ENCODE measurements around the gene PIGU.

PIGU gene

GRCh38 chr20:34542439-34542838 lies 134.5 kb downstream of the PIGU start:
- TF ChIP-seq CTCF (conservative IDR thresholded peaks at IDR 0.05; ENCODE audit: low read depth), result no peak
- H3K27ac ChIP-seq, result 0 out of 2 replicates have a peak overlapping the region, but pooled peaks have one; percentile 4
- POLR2A ChIA-PET (ENCODE audit: low non-redundant PET), result no interaction called here
- no peak for DNase-seq (ENCODE audit: low spot score)
- CTCF ChIA-PET, result interaction anchor here (0.7 kb wide), 1 partner anchor 39 kb away, joined by 7 read pairs; no protein-coding TSS in a partner anchor

- CTCF ChIA-PET, result interaction anchor here (0.5 to 0.7 kb wide), 2 partner anchors 40 to 285 kb away, joined by 4 to 7 read pairs; no protein-coding TSS in a partner anchor
- DNase-seq (ENCODE audit: low spot score), result no peak
- POLR2A ChIA-PET (ENCODE audit: low non-redundant PET), result no interaction called here
- no peak for TF ChIP-seq CTCF (conservative IDR thresholded peaks at IDR 0.05; ENCODE audit: low read depth)
- no peak overlapping the region for H3K27ac ChIP-seq
Observed at GRCh38 chr20:34541917-34542316, 135.0 kb downstream of the PIGU start.

- no peak for DNase-seq (ENCODE audit: low spot score)
- ChIA-PET CTCF (interaction anchor here (0.5 to 1.2 kb wide), 2 partner anchors 19 to 285 kb away, joined by 3 to 4 read pairs; no protein-coding TSS in a partner anchor), POLR2A (ENCODE audit: low non-redundant PET) (no interaction called here)
- H3K27ac ChIP-seq, result peak overlapping the region; percentile 5; the same call in 1 of the 2 replicates
- TF ChIP-seq CTCF (conservative IDR thresholded peaks at IDR 0.05; ENCODE audit: low read depth), result no peak
Observed at GRCh38 chr20:34541264-34541901, 135.5 kb downstream of the PIGU start.

GRCh38 chr20:34540596-34541263 lies 136.2 kb downstream of the PIGU start:
- TF ChIP-seq CTCF (conservative IDR thresholded peaks at IDR 0.05; ENCODE audit: low read depth), result no peak
- no peak for DNase-seq (ENCODE audit: low spot score)
- CTCF ChIA-PET, result interaction anchor here (0.6 to 1.2 kb wide), 3 partner anchors 18 to 294 kb away, joined by 3 to 5 read pairs (median 3); no protein-coding TSS in a partner anchor
- POLR2A ChIA-PET (ENCODE audit: low non-redundant PET), result no interaction called here
- peak overlapping the region; percentile 5; the same call in 1 of the 2 replicates for H3K27ac ChIP-seq

- DNase-seq (ENCODE audit: low spot score), result no peak
- TF ChIP-seq CTCF (conservative IDR thresholded peaks at IDR 0.05; ENCODE audit: low read depth), result no peak
- ChIA-PET CTCF (interaction anchor here (0.6 to 1.0 kb wide), 6 partner anchors 35 to 1170 kb away, joined by 3 to 5 read pairs (median 4); no protein-coding TSS in a partner anchor), POLR2A (ENCODE audit: low non-redundant PET) (no interaction called here)
- 0 out of 2 replicates have a peak overlapping the region, but pooled peaks have one; percentile 0 for H3K27ac ChIP-seq
Observed at GRCh38 chr20:34539756-34540155, 137.1 kb downstream of the PIGU start.

GRCh38 chr20:34538671-34539123 lies 138.2 kb downstream of the PIGU start:
- TF ChIP-seq CTCF (conservative IDR thresholded peaks at IDR 0.05; ENCODE audit: low read depth), result peak; percentile 84
- no peak overlapping the region; the same call in 1 of the 2 replicates for H3K27ac ChIP-seq
- CTCF ChIA-PET, result interaction anchor here (0.5 to 1.6 kb wide), 15 partner anchors 8 to 283 kb away, joined by 3 to 11 read pairs (median 3); partner anchors contain the start of gene MAP1LC3A
- POLR2A ChIA-PET (ENCODE audit: low non-redundant PET), result no interaction called here
- DNase-seq (ENCODE audit: low spot score), result peak; percentile 42

All from RWPE1 (cell line).